GM12874 (cell line): ENCODE data around the gene KCNC1.

ENCODE experiments used
- TF ChIP-seq, protein P1 (sequence below): IDR thresholded peaks from 2 replicates; pipeline ENCODE4 v1.5.1; 2011; ENCODE audit warnings: low read depth, mild to moderate bottlenecking, control low read depth, low read length, moderate library complexity; ENCODE audit not compliant: insufficient read depth

KCNC1 gene

DNA sequence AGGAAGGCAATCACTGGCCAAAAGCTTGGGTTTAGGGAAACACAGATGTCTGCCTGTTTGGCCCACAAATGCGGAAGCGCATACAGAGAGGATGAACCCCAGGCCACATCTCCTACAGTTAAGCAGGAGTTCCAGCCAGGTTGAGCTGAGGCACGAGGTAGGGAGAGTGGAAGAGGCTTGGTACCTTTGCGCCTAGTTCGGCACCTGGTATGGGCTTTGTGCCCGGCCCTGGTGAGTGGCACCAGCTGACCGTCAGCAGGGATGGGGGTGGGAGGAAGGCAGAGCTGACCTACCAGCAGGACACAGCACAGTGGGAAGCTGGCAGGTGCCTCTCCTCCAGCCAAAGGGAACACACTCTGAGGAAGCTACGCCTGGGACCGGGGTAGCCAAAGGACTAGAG, 57.6 kb downstream of the KCNC1 start:
- TF ChIP-seq, protein P1, sequence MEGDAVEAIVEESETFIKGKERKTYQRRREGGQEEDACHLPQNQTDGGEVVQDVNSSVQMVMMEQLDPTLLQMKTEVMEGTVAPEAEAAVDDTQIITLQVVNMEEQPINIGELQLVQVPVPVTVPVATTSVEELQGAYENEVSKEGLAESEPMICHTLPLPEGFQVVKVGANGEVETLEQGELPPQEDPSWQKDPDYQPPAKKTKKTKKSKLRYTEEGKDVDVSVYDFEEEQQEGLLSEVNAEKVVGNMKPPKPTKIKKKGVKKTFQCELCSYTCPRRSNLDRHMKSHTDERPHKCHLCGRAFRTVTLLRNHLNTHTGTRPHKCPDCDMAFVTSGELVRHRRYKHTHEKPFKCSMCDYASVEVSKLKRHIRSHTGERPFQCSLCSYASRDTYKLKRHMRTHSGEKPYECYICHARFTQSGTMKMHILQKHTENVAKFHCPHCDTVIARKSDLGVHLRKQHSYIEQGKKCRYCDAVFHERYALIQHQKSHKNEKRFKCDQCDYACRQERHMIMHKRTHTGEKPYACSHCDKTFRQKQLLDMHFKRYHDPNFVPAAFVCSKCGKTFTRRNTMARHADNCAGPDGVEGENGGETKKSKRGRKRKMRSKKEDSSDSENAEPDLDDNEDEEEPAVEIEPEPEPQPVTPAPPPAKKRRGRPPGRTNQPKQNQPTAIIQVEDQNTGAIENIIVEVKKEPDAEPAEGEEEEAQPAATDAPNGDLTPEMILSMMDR = no peak

DNA sequence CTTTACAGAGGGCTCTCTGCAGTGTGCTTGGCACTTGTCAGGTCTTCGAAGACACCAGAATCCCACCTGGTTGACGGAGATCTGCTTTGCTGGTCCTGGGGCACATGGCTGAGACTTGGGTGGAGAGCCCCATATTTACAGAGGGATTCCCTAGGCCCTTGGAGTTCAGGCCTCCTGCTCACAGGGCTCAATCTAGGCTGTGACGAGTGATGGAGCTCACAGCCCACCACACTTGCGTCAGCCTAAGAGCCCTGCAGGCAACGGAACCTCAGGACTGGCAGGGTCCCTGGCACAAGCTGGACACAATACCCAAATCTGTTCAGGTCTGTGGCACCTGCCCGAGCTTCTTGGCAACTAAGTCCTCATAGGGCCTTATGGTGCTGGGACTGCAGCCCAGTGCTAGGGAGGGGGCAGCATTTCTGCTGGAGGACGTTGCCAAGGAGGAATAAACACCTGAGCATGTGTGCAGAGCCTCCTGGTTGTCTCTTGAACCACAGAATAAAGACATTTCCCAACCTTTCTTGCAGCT, 59.1 kb downstream of the KCNC1 start:
- TF ChIP-seq, protein P1 = no peak

DNA sequence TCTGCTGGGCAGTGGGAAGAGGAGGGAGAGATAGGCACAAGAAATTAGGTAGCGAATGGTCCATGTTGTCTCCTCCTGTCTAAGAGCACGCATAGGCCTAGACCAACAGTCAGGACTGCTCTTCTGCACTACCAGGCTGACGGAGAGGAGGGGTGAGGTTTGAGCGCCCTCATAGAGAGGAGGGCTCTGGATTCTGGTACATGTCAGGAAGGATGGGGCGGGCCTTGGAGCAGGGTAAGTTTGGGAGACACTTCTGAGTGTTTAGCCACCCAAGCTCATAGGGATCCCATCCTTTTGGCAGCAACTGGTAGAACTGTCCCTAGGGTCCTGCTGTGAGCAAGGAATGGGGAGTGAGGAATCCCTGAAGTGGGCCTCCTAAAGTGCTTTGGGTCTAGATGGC, 60.4 kb downstream of the KCNC1 start:
- TF ChIP-seq, protein P1 = no peak

DNA sequence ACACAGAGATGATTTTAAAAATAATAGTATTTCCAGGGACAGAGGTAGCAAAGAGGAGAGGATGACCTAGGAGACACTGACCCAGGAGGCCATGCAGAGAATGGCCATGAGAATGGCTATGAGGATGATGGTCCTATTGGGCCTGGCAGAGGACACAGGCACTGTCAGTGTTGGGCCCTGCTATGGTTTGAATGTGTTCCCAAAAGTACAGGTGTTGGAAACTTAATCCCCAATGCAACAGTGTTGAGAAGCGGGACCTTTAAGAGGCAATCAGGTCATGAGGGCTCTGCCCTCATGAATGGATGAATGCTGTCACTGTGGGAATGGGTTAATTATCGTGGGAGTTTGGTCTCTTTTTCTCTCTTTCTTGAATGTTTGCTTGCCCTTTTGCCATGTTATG, 61.6 kb downstream of the KCNC1 start:
- TF ChIP-seq, protein P1 = no peak

DNA sequence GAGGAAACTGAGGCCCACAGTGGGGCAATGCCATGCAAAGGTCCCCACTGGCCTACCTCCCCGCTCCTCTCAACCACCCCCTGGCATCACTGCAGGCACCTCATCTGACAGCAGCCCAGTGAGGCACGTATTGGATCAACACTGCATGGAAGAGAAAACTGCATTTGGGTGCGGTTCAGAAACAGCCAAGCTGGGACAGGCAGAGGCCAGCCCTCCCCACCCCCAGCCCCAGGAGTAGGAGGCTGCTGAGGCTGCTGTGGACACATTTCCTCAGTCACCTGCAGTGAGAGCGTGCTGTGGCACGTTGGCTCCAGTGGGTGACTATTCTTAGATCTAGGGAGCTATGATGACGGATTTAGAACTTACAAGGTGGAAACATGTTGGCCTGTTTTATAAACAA, 63.7 kb downstream of the KCNC1 start:
- TF ChIP-seq, protein P1 = no peak

DNA sequence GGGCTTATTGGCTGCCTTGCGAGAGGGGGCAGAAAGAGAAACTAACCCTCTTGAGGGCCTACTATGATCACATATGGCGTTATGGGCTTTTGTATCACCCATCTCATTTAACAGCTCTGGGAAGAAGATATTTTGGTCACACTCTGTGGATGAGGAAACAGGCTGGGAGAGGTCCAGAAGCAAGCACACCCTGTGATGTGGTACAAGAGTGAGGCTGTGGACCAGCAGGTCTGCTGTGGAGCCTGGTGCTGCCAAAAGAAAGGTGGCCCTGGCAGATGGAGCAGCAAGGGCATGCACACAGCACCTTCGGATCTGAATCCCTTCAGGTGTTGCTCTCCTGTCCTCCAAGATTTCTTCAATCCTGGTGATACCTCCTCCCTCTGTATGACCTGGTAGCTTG, 64.1 kb downstream of the KCNC1 start:
- TF ChIP-seq, protein P1 = no peak

DNA sequence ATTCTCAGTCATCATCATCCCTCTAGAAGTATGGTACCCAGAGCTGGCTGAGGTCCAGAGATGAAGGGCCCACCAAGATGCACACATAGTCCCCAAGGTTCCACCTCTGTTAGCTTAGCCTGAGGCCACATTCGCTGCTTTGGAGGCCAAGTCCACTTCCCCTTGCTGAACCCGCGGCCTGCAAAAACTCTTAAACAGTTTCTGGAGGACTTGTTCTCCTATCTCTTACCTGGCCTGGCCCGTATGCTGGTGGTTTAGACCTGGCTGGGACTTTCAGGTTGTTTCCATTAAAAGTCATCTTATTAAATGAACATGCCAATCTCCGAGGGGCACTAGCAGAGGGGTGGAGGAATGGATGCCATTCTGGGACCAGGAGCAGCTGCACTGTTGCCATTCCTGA, 64.6 kb downstream of the KCNC1 start:
- TF ChIP-seq, protein P1 = no peak
